GM21786 (cell line): ENCODE measurements around the gene GAK.
"Not testable (repeated sequence)": the region's sequence is repeated elsewhere in the genome, so short reads cannot be mapped to it uniquely, and the experiment has no call there.

Experiments
- ATAC-seq: cut with Tn5 transposase; IDR thresholded peaks from one replicate; pipeline ENCODE4 v1.9.1; 2021; ENCODE audit not compliant: unreplicated experiment

The GAK gene

DNA sequence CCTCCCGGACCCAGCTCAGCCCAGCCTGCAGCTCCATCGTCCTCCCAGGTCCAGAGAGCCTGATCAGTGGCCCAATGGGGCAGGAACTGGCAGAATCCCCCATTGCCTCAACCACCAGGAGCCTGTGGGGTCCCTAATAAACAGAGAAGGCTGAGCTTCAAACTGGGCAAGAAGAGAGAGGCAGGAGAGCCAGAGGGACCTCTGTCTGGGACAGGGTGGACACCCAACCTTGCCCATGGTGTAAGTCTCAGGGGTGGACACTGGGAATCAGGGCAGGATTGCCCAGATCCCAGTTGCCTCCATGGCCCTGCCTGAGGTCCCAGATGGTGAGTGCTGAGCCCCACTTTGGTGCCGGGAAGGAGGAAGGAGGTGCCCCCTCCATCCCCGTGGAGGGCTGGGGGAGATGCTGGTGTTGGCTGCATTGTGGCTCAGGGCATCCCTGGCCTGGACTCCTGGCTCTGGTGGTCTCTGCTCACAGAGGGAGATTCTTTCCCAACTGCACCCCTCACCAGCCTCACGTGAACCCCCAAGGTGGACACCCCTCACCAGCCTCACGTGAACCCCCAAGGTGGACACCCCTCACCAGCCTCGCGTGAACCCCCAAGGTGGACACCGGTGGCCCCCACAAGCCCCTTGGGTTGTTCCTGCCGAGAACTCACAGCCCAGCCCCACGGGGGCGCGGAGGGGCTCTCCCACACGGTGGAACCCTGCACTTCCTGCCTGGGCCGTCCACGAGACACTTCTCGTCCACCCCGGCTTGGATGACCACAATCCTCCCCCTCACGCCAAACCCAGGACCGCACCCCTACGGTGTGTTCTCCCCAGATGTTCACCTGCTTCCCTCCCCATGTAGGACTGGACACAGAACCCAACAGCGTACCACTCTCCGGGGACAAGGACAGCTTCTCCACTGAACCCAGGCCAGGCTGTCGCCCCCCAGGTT is 111.6 kb downstream of the GAK start:
- ATAC-seq, result no peak

DNA sequence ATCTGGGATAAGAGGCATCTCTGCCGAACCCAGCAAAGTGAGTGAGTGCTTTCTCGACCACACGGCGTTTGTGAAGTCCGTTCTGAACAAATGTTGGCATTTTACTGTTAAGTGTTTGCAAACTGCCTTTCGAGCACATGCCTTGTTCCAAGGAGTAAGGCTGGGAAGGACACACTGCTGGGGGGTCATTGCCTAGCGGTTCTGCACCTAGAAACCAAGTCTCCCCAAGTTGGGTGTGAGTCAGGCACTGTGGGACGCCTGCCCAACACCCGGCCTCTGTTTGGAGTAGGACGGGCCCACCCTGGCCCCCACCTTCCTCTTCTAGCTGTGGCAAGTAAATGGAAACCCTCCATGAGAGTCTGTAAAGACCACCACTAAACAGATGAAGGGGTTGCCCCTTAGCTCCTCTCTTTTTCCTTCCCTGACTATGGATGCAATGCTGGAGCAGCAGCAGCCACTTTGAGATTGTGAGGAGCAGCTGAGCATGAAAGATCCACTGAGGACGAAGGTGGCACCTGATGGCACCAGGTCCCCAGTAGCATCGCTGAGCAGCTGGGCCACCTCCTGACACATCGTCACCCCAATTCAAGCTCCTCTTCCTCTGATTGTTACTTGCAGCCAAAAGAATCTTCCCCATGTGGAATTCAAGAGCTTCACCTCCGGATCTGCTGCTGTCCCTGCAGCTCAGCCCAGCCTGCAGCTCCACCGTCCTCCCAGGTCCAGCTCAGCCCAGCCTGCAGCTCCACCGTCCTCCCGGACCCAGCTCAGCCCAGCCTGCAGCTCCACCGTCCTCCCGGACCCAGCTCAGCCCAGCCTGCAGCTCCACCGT is 112.5 kb downstream of the GAK start:
- no peak for ATAC-seq

DNA sequence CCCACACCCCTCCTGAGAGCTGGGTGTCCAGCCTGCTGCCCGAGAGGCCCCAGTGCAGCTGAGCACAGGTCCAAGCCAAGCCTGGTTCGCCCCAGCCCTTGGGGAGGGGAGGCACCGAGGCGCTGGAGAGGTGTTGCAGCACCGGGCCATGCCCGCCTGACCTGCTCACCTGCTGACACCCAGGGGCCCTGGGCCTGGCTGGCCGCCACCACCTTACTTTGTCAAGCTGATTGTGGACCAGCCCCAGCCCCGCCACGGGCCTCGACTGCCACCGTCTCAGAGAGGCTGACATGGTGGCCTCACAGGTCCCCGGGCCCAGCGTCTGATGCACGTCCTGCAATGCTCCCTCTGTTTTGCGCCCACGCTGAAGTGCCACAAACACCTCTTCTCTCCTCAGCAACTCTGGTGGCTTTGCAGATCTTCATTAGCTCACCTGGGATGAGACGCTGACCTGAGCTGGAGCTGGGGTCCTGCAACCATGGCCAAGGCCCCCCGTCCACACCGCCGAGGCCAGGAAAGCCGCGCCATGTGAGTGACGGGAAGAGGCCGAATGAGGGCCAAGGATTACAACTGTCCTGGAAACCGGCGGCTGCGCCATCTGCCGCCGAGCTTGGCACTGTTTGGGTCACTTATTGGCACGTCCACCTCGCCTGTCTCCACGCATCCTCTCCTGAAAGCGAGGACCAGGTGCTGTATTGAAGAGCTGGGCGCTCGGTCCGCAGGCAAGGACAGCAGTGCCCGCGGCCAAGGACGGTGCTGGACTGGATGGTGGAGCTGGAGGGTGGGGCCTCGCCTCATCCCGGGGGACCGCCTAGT is 113.8 kb downstream of the GAK start:
- no peak for ATAC-seq

DNA sequence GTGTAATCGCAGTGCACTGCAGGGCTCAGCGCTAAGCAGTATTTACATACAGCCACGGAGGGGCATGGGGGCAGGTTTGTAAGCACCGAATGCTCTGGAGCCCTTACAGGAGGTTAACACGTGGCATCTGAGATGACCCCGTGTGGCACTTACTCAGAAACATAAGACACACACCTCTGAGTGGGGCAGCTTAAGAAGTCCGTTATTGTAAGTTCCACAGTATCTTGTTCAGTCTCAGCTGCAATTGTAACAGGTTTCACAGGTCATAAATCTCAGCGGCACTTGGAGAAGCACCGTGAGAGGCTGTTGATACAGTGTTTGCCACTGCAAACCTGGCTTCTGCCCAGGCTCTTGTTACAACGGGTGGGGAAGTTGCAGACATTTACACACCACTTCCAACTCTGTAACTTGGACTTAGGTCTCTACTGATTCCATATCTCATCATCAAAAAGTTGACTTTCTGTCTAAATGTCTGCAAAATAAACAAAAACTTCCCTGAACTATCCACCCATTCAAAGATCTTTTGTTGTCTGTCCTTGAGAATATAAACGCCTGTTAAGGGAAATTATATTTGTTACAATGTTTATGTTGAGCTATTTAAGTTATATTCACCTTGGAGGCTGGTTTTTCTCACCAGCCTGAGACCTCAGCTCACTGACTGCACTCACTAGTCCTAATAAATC is 116.5 kb downstream of the GAK start:
- ATAC-seq, result no peak

DNA sequence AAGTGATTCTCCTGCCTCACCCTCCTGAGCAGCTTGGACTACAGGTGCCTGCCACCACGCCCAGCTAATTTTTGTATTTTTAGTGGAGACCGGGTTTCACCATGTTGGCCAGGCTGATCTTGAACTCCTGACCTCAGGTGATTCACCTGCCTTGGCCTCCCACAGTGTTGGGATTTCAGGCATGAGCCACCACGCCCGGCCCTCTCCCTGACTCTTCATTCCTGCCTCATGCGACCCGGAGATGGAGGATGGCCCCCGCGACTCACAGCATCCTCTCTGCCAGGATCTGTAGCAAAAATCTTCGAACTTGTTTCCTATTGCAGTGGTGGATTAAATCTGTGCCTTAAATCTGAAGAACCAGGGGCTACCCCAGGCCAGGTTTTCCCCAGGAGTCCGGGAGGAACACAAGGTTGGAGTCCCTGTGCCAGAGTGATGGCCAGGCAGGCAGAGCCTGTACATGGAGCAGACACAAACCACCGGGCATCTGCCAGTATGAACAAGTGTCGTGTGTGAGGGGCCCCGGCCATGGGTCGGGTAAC is 117.7 kb downstream of the GAK start:
- ATAC-seq, result no peak

DNA sequence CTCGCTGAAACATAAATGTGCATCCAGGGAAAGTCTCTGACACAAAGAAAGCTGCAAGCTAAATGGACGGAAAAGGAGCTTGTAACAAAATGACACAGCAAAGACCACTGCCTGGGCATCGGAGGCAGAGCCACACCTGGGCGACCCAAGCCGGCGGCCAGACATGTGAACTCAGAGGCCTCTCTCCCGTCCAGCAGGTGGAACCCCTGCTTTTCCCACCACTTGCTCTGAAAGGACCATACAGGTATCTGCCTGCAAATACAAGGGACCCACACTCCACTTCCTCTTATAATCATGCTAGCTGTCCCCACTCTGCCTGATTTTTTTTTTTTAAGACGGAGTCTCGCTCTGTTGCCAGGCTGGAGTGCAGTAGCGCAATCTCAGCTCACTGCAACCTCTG is 118.2 kb downstream of the GAK start:
- no peak for ATAC-seq

DNA sequence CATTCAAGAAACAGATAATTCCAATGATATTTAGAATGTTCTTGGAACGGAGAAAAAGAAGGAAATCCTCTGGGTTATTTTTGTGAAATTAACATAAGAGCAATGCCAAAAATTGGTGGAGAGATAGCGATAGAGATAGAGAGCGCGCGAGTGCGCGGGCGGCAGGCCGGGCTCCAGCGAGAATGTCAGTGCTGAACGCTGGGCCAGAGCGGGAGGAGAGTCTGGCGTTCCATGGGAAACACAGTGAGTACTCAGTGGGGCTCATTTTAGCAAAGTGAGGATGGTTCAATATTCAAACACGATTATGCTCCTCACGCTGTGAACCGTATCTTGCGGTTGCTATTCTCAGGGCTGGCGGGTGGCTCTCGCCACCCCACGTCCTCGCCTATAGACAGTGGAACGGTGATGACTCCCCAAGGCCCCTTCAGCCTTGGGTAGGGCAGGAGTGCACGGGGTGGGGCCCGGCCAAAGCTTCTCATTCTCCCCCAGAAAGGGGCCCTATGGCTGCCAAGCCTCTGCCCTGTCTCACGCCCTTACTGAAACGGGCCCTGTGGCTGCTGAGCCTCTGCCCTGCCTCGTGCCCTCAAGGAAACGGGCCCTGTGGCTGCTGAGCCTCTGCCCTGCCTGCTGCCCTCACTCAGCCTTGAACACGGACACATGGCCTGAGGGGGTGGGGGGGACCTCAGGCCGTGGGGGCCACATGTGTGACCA is 123.1 kb downstream of the GAK start:
- no peak for ATAC-seq

DNA sequence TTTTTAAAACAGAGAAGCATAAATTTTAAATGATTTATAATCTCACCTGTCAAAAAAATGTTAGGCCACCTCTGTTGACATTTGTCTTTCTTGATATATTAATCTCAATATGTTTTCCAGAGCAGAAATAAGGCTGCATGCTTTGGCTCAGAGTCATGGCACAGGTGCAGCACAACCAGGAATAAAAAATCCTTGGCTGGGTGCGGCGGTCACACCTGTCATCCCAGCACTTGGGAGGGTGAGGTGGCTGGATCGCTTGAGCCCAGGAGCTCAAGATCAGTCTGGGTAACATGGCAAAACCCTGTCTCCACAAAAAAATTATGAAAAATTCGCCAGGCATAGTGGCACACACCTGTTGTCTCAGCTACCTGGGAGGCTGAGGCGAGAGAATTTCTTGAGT is 124.3 kb downstream of the GAK start:
- no peak for ATAC-seq

DNA sequence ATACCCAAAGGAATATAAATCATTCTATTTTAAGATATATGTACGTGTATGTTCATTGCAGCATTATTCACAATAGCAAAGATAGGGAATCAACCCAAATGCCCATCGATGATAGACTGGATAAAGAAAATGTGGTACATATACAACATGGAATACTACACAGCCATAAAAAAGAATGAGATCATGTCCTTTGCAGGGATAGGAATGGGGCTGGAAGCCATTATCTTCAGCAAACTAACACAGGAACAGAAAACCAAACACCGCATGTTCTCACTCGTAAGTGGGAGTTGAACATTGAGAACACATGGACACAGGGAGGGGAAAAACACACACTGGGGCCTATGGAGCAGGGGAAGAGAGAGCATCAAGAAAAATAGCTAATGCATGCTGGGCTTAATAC is 125.1 kb downstream of the GAK start:
- ATAC-seq, result not testable (repeated sequence)

DNA sequence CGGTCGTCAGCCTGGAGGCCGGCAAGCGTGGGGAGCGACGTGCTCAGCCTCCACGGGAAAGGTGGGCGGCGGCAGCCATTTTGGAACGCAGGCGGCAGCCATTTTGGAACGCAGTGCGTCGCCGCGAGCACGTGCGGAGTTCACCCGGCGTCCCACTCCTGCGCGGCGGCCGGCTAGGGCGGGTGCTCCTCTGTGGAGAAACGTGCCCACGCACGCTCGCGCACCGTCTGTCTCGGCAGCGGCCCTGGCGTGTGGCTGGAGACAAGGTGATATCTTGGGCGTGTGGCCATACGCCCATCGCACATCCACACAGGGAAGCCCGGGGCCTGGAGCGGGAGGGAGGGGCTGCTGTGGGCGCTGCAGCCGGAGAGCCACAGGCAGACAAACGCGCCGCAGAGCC is 127.3 kb downstream of the GAK start:
- no peak for ATAC-seq

DNA sequence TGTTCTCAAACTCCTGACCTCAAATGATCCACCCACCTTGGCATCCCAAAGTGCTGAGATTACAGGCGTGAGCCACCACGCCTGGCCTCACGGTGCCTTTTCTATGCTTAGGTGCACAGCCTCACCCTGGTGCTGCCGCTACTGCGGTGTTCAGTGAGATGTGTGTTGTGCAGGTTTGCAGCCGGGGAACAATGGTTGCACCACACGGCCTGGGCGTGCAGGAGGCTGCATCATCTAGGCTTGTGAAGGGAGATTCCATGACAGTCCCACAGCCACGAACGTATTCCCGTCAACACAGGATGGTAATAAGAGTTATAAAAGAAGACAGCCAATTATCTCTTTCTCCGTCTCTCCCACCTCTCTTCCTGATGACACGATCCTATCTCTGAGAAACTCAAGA is 128.2 kb downstream of the GAK start:
- no peak for ATAC-seq

DNA sequence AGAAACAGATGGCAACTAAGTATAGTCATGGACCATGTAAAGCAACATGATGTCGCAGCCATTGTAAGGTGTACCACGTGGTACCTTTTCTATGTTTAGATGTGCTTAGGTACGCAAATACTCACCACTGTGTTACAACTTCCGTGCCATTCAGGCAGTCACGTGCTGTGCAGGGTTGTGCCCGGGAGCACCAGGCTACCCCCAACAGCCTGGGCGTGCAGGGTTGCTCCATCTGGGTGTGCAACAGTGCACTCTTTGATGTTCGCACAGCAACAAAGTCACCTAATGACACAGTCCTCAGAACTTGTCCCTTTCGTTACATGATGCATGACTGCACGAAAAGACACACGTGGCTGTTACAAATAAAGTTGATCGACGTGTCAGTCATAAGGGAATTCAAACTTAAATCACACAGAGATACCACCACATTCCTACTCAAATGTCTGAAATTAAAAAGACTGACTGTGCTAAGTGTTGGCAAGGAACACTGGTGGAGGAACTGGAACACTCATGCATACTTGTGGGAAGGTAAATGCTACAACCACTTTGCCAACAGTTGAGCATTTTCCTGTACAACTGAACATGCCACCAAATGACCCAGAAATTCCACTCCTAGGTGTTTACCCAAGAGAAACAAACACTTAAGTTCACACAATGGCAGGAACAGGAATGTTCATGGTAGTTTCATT is 130.5 kb downstream of the GAK start:
- ATAC-seq, result no peak
